Measurements from ENCODE around the gene OTC. TPM values are rescaled to one million over a fixed set of nuclear protein-coding genes. Genes with fewer than 3 reads are reported as not detected.

Gene OTC
- polyA plus RNA-seq, 10 donors: 0.20 TPM; not detected in 9

DNA sequence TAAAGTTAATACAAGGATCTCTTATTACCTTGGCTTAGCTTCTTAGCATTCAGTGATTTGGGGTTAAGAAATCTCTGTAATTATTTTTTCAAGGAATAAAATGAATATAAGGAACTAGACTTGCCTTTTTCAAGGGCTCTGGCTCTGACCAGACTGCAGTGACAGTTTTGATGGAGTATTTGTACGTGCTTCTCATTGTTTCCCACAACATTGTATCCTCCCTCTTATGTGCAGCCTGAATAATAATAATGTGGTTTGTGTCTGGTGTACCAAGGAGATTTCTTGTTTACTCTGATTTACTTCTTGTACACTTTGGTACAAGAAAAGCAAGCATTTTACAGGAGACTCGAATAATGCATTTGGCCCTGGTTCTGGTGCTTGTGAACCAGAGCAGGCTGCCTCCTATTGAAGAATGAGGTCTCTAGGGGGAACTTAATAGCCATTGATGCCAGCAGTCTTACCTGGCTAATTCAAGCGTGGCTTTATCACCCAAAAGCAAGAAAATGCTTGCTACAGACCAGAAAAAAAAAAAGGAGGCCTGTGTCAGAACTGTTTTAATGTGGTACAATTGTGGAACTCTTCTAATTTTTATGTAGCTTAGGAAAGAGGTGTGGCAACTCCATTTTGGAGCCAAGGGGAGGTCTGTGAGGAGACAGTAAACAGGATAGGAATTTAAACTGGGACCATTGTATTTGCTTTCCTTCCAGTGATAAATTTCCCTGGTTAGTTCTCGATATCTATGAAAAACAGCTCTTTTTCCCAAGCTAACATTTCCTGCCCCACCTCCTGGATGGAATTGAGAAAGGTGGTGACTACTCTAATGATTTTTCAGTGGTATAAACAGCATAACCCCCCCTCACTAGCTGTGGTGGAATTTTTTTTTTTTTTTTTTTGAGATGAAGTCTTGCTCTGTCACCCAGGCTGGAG, 5.6 kb downstream of the OTC start:
- peak in 1 of 3 donors; percentile 19 for DNase-seq

DNA sequence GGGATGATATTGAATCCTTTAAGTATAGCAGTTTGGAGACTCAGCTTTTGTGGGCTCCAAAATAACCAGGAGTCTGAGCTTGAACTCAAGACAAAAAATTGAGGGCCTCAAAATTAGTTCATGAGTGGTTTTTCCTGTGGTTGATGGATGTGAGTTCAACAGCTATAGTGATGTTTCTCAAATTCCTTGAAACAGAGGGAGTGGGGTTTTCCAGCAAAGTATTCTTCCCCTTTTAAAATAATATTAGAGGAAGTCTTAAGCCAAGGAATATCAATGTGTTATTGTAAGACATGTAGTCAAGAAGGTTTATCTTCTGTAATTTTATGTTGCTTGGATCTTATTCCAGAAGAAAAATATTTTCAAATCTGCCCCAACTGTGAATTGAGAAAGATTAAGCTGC, 10.6 kb downstream of the OTC start:
- DNase-seq: no peak

- DNase-seq: no peak
Measured at GRCh38 chrX:38365954-38366353, 13.6 kb downstream of the OTC start.

- no peak for DNase-seq
Measured at GRCh38 chrX:38368774-38369173, 16.4 kb downstream of the OTC start.

DNA sequence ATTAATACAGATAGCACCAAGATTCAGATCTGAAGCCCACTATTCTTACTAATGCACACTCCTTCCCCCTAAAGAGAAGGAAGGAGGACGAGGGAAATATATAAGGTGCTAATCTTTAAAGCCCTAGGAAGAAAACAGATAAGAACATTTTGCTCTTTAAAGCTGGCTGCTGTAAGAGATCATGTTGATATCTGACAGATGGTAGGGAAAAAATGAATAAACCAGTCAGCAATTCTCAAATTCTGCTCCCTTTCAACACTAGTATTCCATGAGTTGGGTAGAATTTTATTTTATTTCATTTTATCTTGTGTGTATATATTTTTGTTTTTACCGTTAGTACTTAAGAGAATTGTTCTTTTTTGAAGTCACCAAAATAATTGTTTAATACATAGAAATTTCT, 19.2 kb downstream of the OTC start:
- DNase-seq: no peak

DNA sequence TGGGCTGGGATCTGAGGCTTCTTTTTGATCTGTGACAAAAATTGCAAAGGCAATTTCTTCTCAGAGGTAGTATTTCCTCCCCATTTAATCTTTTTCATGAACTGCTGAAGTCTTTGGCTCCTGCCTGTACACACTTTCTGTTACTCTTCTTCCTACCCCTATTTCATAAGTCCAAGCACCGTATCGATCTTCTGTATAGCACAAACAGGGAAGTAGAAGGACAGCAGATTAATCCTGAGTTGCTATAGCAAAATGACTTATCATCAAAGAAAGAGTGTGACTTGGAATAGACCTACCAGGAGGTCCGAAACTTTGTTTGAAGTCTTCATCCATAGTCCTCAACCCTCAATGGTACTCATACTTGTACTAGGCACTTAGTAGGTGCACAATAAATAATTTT, 22.0 kb downstream of the OTC start:
- no peak for DNase-seq

- DNase-seq: peak in 1 of 3 donors; percentile 6
Measured at GRCh38 chrX:38375891-38376290, 23.5 kb downstream of the OTC start.

- no peak for DNase-seq
Measured at GRCh38 chrX:38376747-38377146, 24.3 kb downstream of the OTC start.

- no peak for DNase-seq
Measured at GRCh38 chrX:38379088-38379487, 26.7 kb downstream of the OTC start.

DNA sequence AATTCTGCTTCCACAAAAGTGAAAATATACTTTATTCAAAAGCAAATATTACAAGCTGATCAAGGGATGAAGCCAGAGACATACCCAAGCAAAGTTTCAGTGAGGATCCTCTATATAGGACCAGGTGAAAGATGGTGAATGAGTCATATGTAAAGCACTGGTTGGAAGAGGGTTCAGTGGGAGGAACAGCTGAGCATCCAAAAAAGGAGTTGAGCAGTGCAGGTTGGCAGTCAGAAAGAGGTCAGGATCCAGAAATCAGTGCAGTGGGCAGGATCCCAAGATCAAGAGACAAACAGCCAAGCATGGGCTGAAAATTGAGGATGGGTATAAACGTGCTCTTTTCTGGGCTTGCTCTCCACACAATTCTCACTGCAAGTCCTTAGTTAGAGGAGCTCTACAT, 30.3 kb downstream of the OTC start:
- DNase-seq: no peak

GRCh38 chrX:38400389-38400910, 48.0 kb downstream of the OTC start:
- no peak for DNase-seq

DNA sequence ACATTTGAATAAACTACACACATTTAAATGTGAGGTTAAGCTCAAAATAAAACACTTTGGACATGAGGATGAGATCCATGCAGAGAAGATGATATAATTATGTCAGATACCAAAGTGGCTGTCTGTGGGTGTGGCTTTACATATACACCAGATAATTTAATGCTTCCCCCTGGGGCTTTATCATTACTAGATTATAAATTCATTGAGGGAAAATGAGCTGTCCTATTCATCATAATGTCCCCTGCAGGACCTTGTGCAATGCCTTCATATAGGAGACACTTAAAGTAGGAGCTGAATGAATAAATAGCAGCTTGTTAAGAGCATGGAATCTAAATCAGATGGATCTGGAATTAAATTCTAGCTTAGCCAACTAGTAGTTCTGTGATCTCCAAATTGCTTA, 49.7 kb downstream of the OTC start:
- no peak for DNase-seq

GRCh38 chrX:38403834-38404233, 51.4 kb downstream of the OTC start:
- DNase-seq: no peak

DNA sequence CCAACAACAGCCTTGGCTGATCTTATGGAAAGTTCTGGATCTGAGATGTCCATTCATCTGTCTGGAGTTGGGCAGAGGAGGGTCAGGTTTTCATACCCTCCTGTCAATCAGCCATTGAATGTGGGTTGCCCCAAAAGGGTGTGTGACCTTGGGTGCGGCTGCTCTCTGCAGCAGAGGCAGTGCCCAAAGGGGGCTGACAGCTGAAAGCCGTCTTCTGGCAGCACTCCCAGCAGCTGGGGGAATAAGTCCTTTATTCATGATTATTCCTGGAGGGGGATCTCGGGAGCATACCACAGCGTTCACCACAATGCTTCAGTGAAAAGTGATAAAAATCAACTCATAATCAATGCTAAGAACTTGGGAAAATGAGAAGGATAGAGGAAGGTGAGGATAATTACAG, 54.7 kb downstream of the OTC start:
- peak in 1 of 3 donors; percentile 10 for DNase-seq

GRCh38 chrX:38409289-38409688, 56.9 kb downstream of the OTC start:
- DNase-seq: no peak

GRCh38 chrX:38426785-38427184, 74.4 kb downstream of the OTC start:
- DNase-seq: peak in 2 of 3 donors; percentile 10 to 28

DNA sequence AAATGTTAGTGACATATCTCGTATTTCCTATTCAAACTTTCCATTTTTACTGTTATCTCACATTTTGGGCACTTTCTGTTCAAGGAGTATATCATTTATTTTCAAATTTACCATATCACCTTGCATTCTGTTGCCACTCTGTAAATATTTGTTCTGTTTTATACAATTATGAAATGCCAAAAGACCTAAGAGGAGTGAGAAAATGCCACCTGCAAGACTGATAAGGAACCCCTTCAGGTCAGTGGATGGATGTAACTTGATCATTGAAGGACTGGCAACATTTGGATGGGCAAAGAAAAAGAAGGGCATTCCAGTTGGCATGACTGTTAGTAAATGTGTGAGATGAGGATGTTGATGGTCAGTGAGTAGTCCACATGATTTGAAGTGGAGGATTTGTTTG, 79.1 kb downstream of the OTC start:
- DNase-seq: no peak

DNA sequence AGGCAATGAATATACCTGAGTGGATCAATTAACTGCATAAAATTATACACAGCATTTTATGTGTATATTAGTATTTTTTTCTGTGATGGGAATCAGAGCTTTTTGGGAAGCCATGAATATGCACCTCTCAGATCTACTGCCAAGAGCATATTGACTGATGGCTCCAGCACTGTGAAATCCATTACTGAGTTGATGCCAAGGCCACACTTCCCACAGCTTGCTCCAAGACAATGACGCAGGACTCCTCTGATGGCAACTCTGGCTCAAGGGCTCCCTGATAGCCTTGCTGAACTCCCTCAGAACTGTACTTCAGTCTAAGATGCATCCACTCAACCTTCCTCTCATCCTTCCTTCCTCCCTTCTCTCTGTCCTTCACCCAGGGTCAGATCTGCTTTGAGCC, 82.7 kb downstream of the OTC start:
- DNase-seq: peak in 2 of 3 donors; percentile 12 to 13

DNA sequence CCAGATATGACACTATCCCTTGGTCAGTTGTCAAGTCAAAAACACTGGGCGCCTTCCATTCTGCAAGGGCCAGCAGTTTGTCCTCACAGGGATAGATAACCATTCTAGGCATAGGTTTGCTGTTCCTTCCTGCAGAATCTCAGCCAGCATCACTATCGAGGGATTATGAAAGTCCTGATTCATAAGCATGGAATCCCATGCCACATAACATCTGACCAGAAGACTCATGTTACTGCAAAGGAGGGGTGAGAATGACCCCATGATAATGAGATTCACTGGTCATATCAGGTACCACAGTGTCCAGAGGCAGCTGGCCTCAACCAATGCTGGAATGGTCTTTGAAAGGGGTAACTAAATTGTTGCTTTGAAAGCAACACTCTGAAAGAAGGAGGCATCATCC, 84.7 kb downstream of the OTC start:
- no peak for DNase-seq

- no peak for DNase-seq
Measured at GRCh38 chrX:38438321-38438720, 85.9 kb downstream of the OTC start.

GRCh38 chrX:38452603-38453002, 100.2 kb downstream of the OTC start:
- DNase-seq: no peak

GRCh38 chrX:38458071-38458470, 105.7 kb downstream of the OTC start:
- DNase-seq: no peak

GRCh38 chrX:38462257-38462656, 109.9 kb downstream of the OTC start:
- no peak for DNase-seq

DNA sequence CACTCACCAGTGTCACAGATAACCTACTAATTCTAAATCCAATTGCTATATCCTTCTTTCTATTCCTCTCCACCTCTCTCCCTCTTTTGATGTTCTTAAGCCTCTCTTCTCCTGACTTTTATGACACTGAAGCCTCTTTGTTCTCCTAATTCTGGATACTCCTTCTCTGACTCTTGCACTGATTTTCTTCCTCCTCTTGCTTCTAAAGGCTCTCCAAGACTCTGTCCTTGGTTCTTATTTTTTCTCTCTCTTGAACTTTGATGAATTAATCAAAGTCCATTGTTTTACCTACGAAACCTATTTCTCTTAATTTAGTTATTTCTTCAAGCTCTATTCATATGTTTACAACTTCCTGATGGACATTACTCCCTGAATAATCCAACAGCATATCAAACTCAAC, 113.3 kb downstream of the OTC start:
- no peak for DNase-seq
